HepG2 (cell line): ENCODE measurements around the gene PTPN18. TPM values are rescaled to one million over a fixed set of nuclear protein-coding genes. Genes with fewer than 3 reads are reported as not detected.

Experiments used
- ATAC-seq: fragments of 200-7000 bp; cut with Tn5 transposase; 3 replicates; pipeline ENCODE4 v1.9.1; 2020; ENCODE audit warnings: mild to moderate bottlenecking, moderate library complexity
- BruUV-seq: library from RNA; stranded (reverse); fragments of 400-500 nt; replicated peaks from 2 replicates; lab custom pipeline; 2021; lab: Mats Ljungman, UMichigan
- CTCF ChIA-PET: fragments of 300-600 bp; formaldehyde crosslinking; extraction: SDS; loops from one replicate; lab custom pipeline; 2021; ENCODE audit warnings: low total read pairs, inconsistent platforms, low intra/inter-chr PET ratio; lab: Yijun Ruan, JAX
- POLR2A ChIA-PET: fragments of 350-600 bp; sonication (Branson Sonifier 250); formaldehyde crosslinking; loops from one replicate; lab custom pipeline; 2020; ENCODE audit warnings: antibody characterized with exemption, inconsistent platforms; lab: Yijun Ruan, JAX
- DNase-seq: peaks from one replicate; pipeline ENCODE4 v3.0.0-alpha.2; 2015; ENCODE audit warnings: low spot score
- FAIRE-seq: peaks from 3 replicates; lab custom pipeline; 2011; peaks lifted over from hg19 to GRCh38; lab: Jason Lieb, UNC
- H2AFZ ChIP-seq: one replicate; pipeline ENCODE4 v1.6.1; 2011; ENCODE audit warnings: low read length, inconsistent platforms
- H3K27ac ChIP-seq: fragments of 300-600 bp; 3 replicates; pipeline ENCODE4 v1.8.0; 2011; ENCODE audit warnings: mixed run types, mild to moderate bottlenecking, mixed read lengths, low read length, inconsistent platforms; ENCODE audit not compliant: insufficient read depth; ENCODE audit errors: extremely low read length
- H3K27me3 ChIP-seq, 2 experiments: fragments of 200-600 bp in 1 of 2; 2 replicates in 1 of 2; 3 replicates in 1 of 2; pipeline versions ENCODE4 v1.6.0 to v1.8.0; 2011; ENCODE audit warnings: low read length in 2 of 2, mild to moderate bottlenecking in 2 of 2, moderate library complexity in 2 of 2, inconsistent platforms in 1 of 2; ENCODE audit not compliant: insufficient read depth in 2 of 2, control insufficient read depth in 1 of 2
- H3K36me3 ChIP-seq, 2 experiments: fragments of 200-600 bp in 1 of 2; replicated peaks in 1 of 2; 2 replicates in 1 of 2; 3 replicates in 1 of 2; pipeline versions ENCODE4 v1.5.1 to v1.8.0; 2011; ENCODE audit warnings: low read length in 2 of 2, inconsistent platforms in 1 of 2; ENCODE audit not compliant: insufficient read depth in 2 of 2, control insufficient read depth in 1 of 2
- H3K4me1 ChIP-seq: 2 replicates; pipeline ENCODE4 v1.5.1; 2012; ENCODE audit warnings: low read length, inconsistent platforms; ENCODE audit not compliant: insufficient read depth
- H3K4me2 ChIP-seq: 2 replicates; pipeline ENCODE4 v1.6.0; 2011; ENCODE audit warnings: low read depth, low read length, inconsistent platforms
- H3K4me3 ChIP-seq, 3 experiments: fragments of 200-600 bp in 1 of 3; sonication (generic), shearing (Covaris generic) in 1 of 3; replicated peaks in 1 of 3; 2 replicates each; pipeline ENCODE4 v1.5.1; 2011 to 2016; ENCODE audit warnings: low read length in 3 of 3, inconsistent platforms in 2 of 3, low read depth in 2 of 3, mild to moderate bottlenecking in 2 of 3, control low read depth in 1 of 3, mixed read lengths in 1 of 3; ENCODE audit not compliant: insufficient read depth in 1 of 3
- H3K79me2 ChIP-seq: one replicate; pipeline ENCODE4 v1.6.1; 2011; ENCODE audit warnings: low read length, inconsistent platforms; ENCODE audit not compliant: insufficient read depth
- H3K9ac ChIP-seq: 2 replicates; pipeline ENCODE4 v1.6.0; 2011; ENCODE audit warnings: mild to moderate bottlenecking, low read depth, low read length, inconsistent platforms; ENCODE audit not compliant: insufficient read depth
- H3K9me3 ChIP-seq: 2 replicates; pipeline ENCODE4 v1.5.1; 2012; ENCODE audit warnings: mild to moderate bottlenecking, low read length
- H4K20me1 ChIP-seq: 2 replicates; pipeline ENCODE4 v1.6.0; 2011; ENCODE audit warnings: inconsistent platforms, mild to moderate bottlenecking, low read length, moderate library complexity; ENCODE audit not compliant: insufficient read depth
- ELF1 ChIP-seq: sonication (generic); formaldehyde crosslinking; IDR thresholded peaks from 2 replicates; pipeline ENCODE4 v1.4.0; 2020; ENCODE audit warnings: missing genetic modification reagents
- HBP1 ChIP-seq: IDR thresholded peaks from 2 replicates; pipeline ENCODE4 v1.6.1; 2016; ENCODE audit warnings: low read depth, control low read depth
- JUND ChIP-seq: sonication (generic); formaldehyde crosslinking; IDR thresholded peaks from 2 replicates; pipeline ENCODE4 v1.8.0; 2022; ENCODE audit warnings: mild to moderate bottlenecking, missing genetic modification reagents
- MXD4 ChIP-seq: IDR thresholded peaks from 2 replicates; pipeline ENCODE4 v1.6.1; 2016; ENCODE audit warnings: mild to moderate bottlenecking, missing biosample characterization, missing genetic modification reagents
- NCOA5 ChIP-seq: sonication (generic); formaldehyde crosslinking; IDR thresholded peaks from 2 replicates; pipeline ENCODE4 v1.4.0; 2020; ENCODE audit warnings: missing genetic modification reagents
- RFX5 ChIP-seq: IDR thresholded peaks from 2 replicates; pipeline ENCODE4 v1.6.1; 2011; ENCODE audit warnings: low read depth, low read length, improper control_type of control experiment
- RFXANK ChIP-seq: IDR thresholded peaks from 2 replicates; pipeline ENCODE4 v1.6.1; 2016
- SATB2 ChIP-seq: sonication (generic); formaldehyde crosslinking; IDR thresholded peaks from 2 replicates; pipeline ENCODE4 v1.5.0; 2020; ENCODE audit warnings: missing genetic modification reagents
- THAP11 ChIP-seq: IDR thresholded peaks from 2 replicates; pipeline ENCODE4 v1.6.1; 2016; ENCODE audit warnings: missing biosample characterization, missing genetic modification reagents
- ZBTB10 ChIP-seq: sonication (generic); formaldehyde crosslinking; IDR thresholded peaks from 2 replicates; pipeline ENCODE4 v1.4.0; 2020; ENCODE audit warnings: missing genetic modification reagents, borderline replicate concordance
- ZBTB21 ChIP-seq: sonication (generic); formaldehyde crosslinking; IDR thresholded peaks from 2 replicates; pipeline ENCODE4 v1.4.0; 2020; ENCODE audit warnings: missing genetic modification reagents
- ZNF142 ChIP-seq: sonication (generic); formaldehyde crosslinking; IDR thresholded peaks from 2 replicates; pipeline ENCODE4 v1.4.0; 2020; ENCODE audit warnings: missing genetic modification reagents
- ZNF180 ChIP-seq: sonication (generic); formaldehyde crosslinking; IDR thresholded peaks from 2 replicates; pipeline ENCODE4 v1.4.0; 2020; ENCODE audit warnings: low read depth, missing genetic modification reagents, borderline replicate concordance
- ZNF292 ChIP-seq: sonication (generic); formaldehyde crosslinking; IDR thresholded peaks from 2 replicates; pipeline ENCODE4 v1.8.1; 2022; ENCODE audit warnings: mild to moderate bottlenecking, low read depth, missing genetic modification reagents, borderline replicate concordance
- ZNF564 ChIP-seq: sonication (generic); formaldehyde crosslinking; IDR thresholded peaks from 2 replicates; pipeline ENCODE4 v1.8.1; 2023; ENCODE audit warnings: mild to moderate bottlenecking, missing genetic modification reagents
- ZNF776 ChIP-seq: sonication (generic); formaldehyde crosslinking; IDR thresholded peaks from 2 replicates; pipeline ENCODE4 v1.4.0; 2020; ENCODE audit warnings: mild to moderate bottlenecking, missing genetic modification reagents
- ZNF780A ChIP-seq: sonication (generic); formaldehyde crosslinking; IDR thresholded peaks from 2 replicates; pipeline ENCODE4 v1.8.0; 2022; ENCODE audit warnings: mild to moderate bottlenecking, missing genetic modification reagents, moderate library complexity
- WGBS: methylation state at CpG from one replicate; pipeline ENCODE4 v1.1.6; 2017; ENCODE audit warnings: low lambda C conversion rate; 5-methylcytosine and 5-hydroxymethylcytosine counted together
- in situ Hi-C: cut with HindIII; loops from 2 replicates; pipeline ENCODE4 v1.10.0; 2017; ENCODE audit warnings: low pct_unique_long_range_greater_than_20kb; ENCODE audit not compliant: extremely low pct_ligation_motif_present
- intact Hi-C: fragments of 100-400 bp; cut with micrococcal nuclease; formaldehyde crosslinking; loops from one replicate; pipeline ENCODE4 v1.10.0; 2022; ENCODE audit not compliant: unreplicated experiment
- polyA plus RNA-seq, 8 experiments: library from polyadenylated mRNA; depleted of rRNA in 3 of 8; stranded (reverse) in 7 of 8; unstranded in 1 of 8; fragments of >200 nt; fragmentation: Illumina TruSeq in 4 of 8; extraction: Trizol in 4 of 8; gene quantifications; 2 replicates each; pipeline versions ENCODE4 v1.2.1 to v1.2.3, GENCODE V29; 2011 to 2016; ENCODE audit warnings: low read depth in 4 of 8, missing spikeins in 1 of 8, mixed read lengths in 1 of 8; ENCODE audit not compliant: insufficient read depth in 1 of 8
- total RNA-seq, 5 experiments: library from RNA; depleted of rRNA; stranded (reverse); fragments of >200 nt; fragmentation: Illumina TruSeq; extraction: Trizol; gene quantifications; 2 replicates each; pipeline ENCODE4 v1.2.3, GENCODE V29; 2016; ENCODE audit warnings: low read depth in 1 of 5

The PTPN18 gene
- total and polyA plus RNA-seq, 2 of the 13 experiments (the other 11 are each of a cell fraction or from before 2014, with no cell fraction given) = 14.8 to 39.6 TPM

GRCh38 chr2:130369965-130370341 is 14.1 kb downstream of the PTPN18 start:
- Histone ChIP-seq H2AFZ (no peak overlapping the region), H3K4me1 (no peaks in the 10 kb centered on the region), H3K4me2 (no peak overlapping the region), H3K9ac (no peak overlapping the region), H3K27me3 (no peaks in the 10 kb centered on the region), H3K79me2 (no peaks in the 10 kb centered on the region), H4K20me1 (no peaks in the 10 kb centered on the region), H3K36me3 (peaks cover 2 to 11% of the 10 kb centered on the region in 2 experiments; a peak in 2 of 5 replicates), H3K9me3 (no peaks in the 10 kb centered on the region), H3K4me3 (no peak overlapping the region), H3K27ac (no peak overlapping the region)
- DNase-seq = no peak
- no peak for FAIRE-seq
- intact Hi-C loops = no loop called here
- ATAC-seq = no peak
- WGBS = 92% methylated on average over 5 of the region's 5 CpGs
- CTCF ChIA-PET = no interaction called here
- BruUV-seq = no TSS peak
- POLR2A ChIA-PET = no interaction called here
- in situ Hi-C loops = no loop called here
- no peak for TF ChIP-seq SATB2 (CRISPR knock-in tag)
- no peak for TF ChIP-seq RFX5
- TF ChIP-seq ZNF142 (CRISPR knock-in tag) = no peak
- no peak for TF ChIP-seq ZBTB21 (CRISPR knock-in tag)
- no peak for TF ChIP-seq NCOA5 (CRISPR knock-in tag)
- no peak for TF ChIP-seq ZNF780A (CRISPR knock-in tag)
- TF ChIP-seq ELF1 = no peak
- TF ChIP-seq JUND (CRISPR knock-in tag) = no peak
- TF ChIP-seq ZNF564 (CRISPR knock-in tag) = no peak
- no peak for TF ChIP-seq ZBTB10 (CRISPR knock-in tag)
- TF ChIP-seq MXD4 = no peak
- no peak for TF ChIP-seq ZNF180 (CRISPR knock-in tag)
- no peak for TF ChIP-seq ZNF776 (CRISPR knock-in tag)
- no peak for TF ChIP-seq RFXANK
- no peak for TF ChIP-seq ZNF292
- no peak for TF ChIP-seq THAP11 (CRISPR knock-in tag)
- no peak for TF ChIP-seq HBP1
